ENCODE results near the gene GALNT17.

GALNT17 gene

GRCh38 chr7:71182438-71182935, 50.5 kb downstream of the GALNT17 start:
- no peak overlapping the region for H3K4me3 ChIP-seq (ENCODE audit: low read length)
- H3F3A ChIP-seq (ENCODE audit: insufficient read depth, low read length): no peaks in the 10 kb centered on the region
- H3K9me2 ChIP-seq (replicated peaks; ENCODE audit: insufficient read depth, low read length): no peaks in the 10 kb centered on the region
- H3K27me3 ChIP-seq (replicated peaks; ENCODE audit: insufficient read depth, low read length): no peaks in the 10 kb centered on the region
- TF ChIP-seq EZH2phosphoT487 (IDR thresholded peaks at IDR 0.05; ENCODE audit: low read length) (no peak), EZH2 (optimal IDR thresholded peaks at IDR 0.05; ENCODE audit: low read depth, low read length) (no peak), CTCF (IDR thresholded peaks at IDR 0.05; ENCODE audit: low read length) (no peak)
- no peaks in the 10 kb centered on the region for H3K4me1 ChIP-seq (ENCODE audit: low read length)
- H3K4me2 ChIP-seq (ENCODE audit: low read depth, low read length): no peak overlapping the region
- no peaks in the 10 kb centered on the region for H3K79me2 ChIP-seq (ENCODE audit: low read length)
- DNase-seq: no peak
- no peaks in the 10 kb centered on the region for H4K20me1 ChIP-seq (ENCODE audit: insufficient read depth, low read length)
- no peaks in the 10 kb centered on the region for H3K36me3 ChIP-seq (replicated peaks; ENCODE audit: insufficient read depth, low read length)
- no peak overlapping the region for H3K27ac ChIP-seq (ENCODE audit: low read length)
- no peak overlapping the region for H3K9ac ChIP-seq (ENCODE audit: low read length)
- H3K9me3 ChIP-seq (replicated peaks; ENCODE audit: insufficient read depth, low read length): no peaks in the 10 kb centered on the region
- H2AFZ ChIP-seq (ENCODE audit: low read length): no peak overlapping the region

GRCh38 chr7:71184136-71184535, 52.2 kb downstream of the GALNT17 start:
- H4K20me1 ChIP-seq (ENCODE audit: insufficient read depth, low read length): no peaks in the 10 kb centered on the region
- H3K9me3 ChIP-seq (replicated peaks; ENCODE audit: insufficient read depth, low read length): no peaks in the 10 kb centered on the region
- H3K9me2 ChIP-seq (replicated peaks; ENCODE audit: insufficient read depth, low read length): no peaks in the 10 kb centered on the region
- no peak overlapping the region for H3K27ac ChIP-seq (ENCODE audit: low read length)
- TF ChIP-seq CTCF (IDR thresholded peaks at IDR 0.05; ENCODE audit: low read length) (no peak), EZH2phosphoT487 (IDR thresholded peaks at IDR 0.05; ENCODE audit: low read length) (no peak), EZH2 (optimal IDR thresholded peaks at IDR 0.05; ENCODE audit: low read depth, low read length) (no peak)
- no peak overlapping the region for H2AFZ ChIP-seq (ENCODE audit: low read length)
- DNase-seq: no peak
- no peaks in the 10 kb centered on the region for H3K27me3 ChIP-seq (replicated peaks; ENCODE audit: insufficient read depth, low read length)
- H3K4me2 ChIP-seq (ENCODE audit: low read depth, low read length): no peak overlapping the region
- no peak overlapping the region for H3K9ac ChIP-seq (ENCODE audit: low read length)
- no peaks in the 10 kb centered on the region for H3K79me2 ChIP-seq (ENCODE audit: low read length)
- no peaks in the 10 kb centered on the region for H3F3A ChIP-seq (ENCODE audit: insufficient read depth, low read length)
- H3K4me1 ChIP-seq (ENCODE audit: low read length): no peaks in the 10 kb centered on the region
- H3K36me3 ChIP-seq (replicated peaks; ENCODE audit: insufficient read depth, low read length): no peaks in the 10 kb centered on the region
- H3K4me3 ChIP-seq (ENCODE audit: low read length): no peak overlapping the region

- Histone ChIP-seq H3K9ac (ENCODE audit: low read length) (no peak overlapping the region), H3F3A (ENCODE audit: insufficient read depth, low read length) (no peaks in the 10 kb centered on the region), H3K4me1 (ENCODE audit: low read length) (no peaks in the 10 kb centered on the region), H3K9me3 (replicated peaks; ENCODE audit: insufficient read depth, low read length) (no peaks in the 10 kb centered on the region), H3K9me2 (replicated peaks; ENCODE audit: insufficient read depth, low read length) (no peaks in the 10 kb centered on the region), H3K27ac (ENCODE audit: low read length) (no peak overlapping the region), H3K79me2 (ENCODE audit: low read length) (no peaks in the 10 kb centered on the region), H3K4me3 (ENCODE audit: low read length) (no peak overlapping the region), H3K4me2 (ENCODE audit: low read depth, low read length) (no peak overlapping the region), H2AFZ (ENCODE audit: low read length) (no peak overlapping the region), H3K27me3 (replicated peaks; ENCODE audit: insufficient read depth, low read length) (no peaks in the 10 kb centered on the region), H3K36me3 (replicated peaks; ENCODE audit: insufficient read depth, low read length) (no peaks in the 10 kb centered on the region), H4K20me1 (ENCODE audit: insufficient read depth, low read length) (no peaks in the 10 kb centered on the region)
- no peak for DNase-seq
- TF ChIP-seq CTCF (IDR thresholded peaks at IDR 0.05; ENCODE audit: low read length) (no peak), EZH2 (optimal IDR thresholded peaks at IDR 0.05; ENCODE audit: low read depth, low read length) (no peak), EZH2phosphoT487 (IDR thresholded peaks at IDR 0.05; ENCODE audit: low read length) (no peak)
Measured at GRCh38 chr7:71184609-71185008, 52.7 kb downstream of the GALNT17 start.
